HG03196 (cell line): Measurements from ENCODE around the gene PCDHGB2.
A peak's percentile ranks its signal among the peaks of the same experiment; 100 is the strongest.
"Not testable (repeated sequence)": the region's sequence is repeated elsewhere in the genome, so short reads cannot be mapped to it uniquely, and the experiment has no call there.

Experiments used
- ATAC-seq: cut with Tn5 transposase; IDR thresholded peaks from one replicate; pipeline ENCODE4 v1.9.1; 2021; ENCODE audit not compliant: unreplicated experiment

Gene PCDHGB2

GRCh38 chr5:141359790-141360426 is at the start of gene PCDHGB2:
PCDHGB2 (plus strand) TSS chr5:141359994; CDS start chr5:141360136, 142 bp downstream.
- ATAC-seq = peak; percentile 63

GRCh38 chr5:141313711-141314110 is 46.1 kb upstream of the PCDHGB2 start:
- no peak for ATAC-seq

- not testable (repeated sequence) for ATAC-seq
These were observed 42.8 kb upstream of the PCDHGB2 start for GRCh38 chr5:141316963-141317362.

GRCh38 chr5:141319202-141319601 is 40.6 kb upstream of the PCDHGB2 start:
- ATAC-seq = no peak

GRCh38 chr5:141319699-141320098 is 40.1 kb upstream of the PCDHGB2 start:
- ATAC-seq = no peak

- peak; percentile 96 for ATAC-seq
These were observed 39.3 kb upstream of the PCDHGB2 start, which contains the start of gene TAF7 for GRCh38 chr5:141320225-141321169. TAF7 (minus strand) TSS chr5:141320784; CDS start chr5:141320044, 740 bp downstream.

- no peak for ATAC-seq
These were observed 37.5 kb upstream of the PCDHGB2 start for GRCh38 chr5:141322261-141322660.

- ATAC-seq = no peak
These were observed 33.5 kb upstream of the PCDHGB2 start for GRCh38 chr5:141326088-141326854.

- ATAC-seq = no peak
These were observed 31.6 kb upstream of the PCDHGB2 start for GRCh38 chr5:141328231-141328630.

GRCh38 chr5:141330299-141331080 is 29.3 kb upstream of the PCDHGB2 start, which contains the start of gene PCDHGA1:
PCDHGA1 (plus strand) TSS chr5:141330514.
- ATAC-seq = no peak

GRCh38 chr5:141332571-141332970 is 27.2 kb upstream of the PCDHGB2 start:
- ATAC-seq = not testable (repeated sequence)

- no peak for ATAC-seq
These were observed 21.1 kb upstream of the PCDHGB2 start, which contains the start of gene PCDHGA2 for GRCh38 chr5:141338538-141339306. PCDHGA2 (plus strand) TSS chr5:141338760.

- ATAC-seq = not testable (repeated sequence)
These were observed 18.9 kb upstream of the PCDHGB2 start for GRCh38 chr5:141340781-141341354.

GRCh38 chr5:141342773-141343172 is 17.0 kb upstream of the PCDHGB2 start:
- no peak for ATAC-seq

GRCh38 chr5:141343242-141343952 is 16.4 kb upstream of the PCDHGB2 start, which contains the start of gene PCDHGA3:
PCDHGA3 (plus strand) TSS chr5:141343829; CDS start chr5:141344034, 205 bp downstream.
- ATAC-seq = no peak

- ATAC-seq = no peak
These were observed 15.8 kb upstream of the PCDHGB2 start for GRCh38 chr5:141343953-141344463.

GRCh38 chr5:141345327-141345726 is 14.5 kb upstream of the PCDHGB2 start:
- ATAC-seq = no peak

- not testable (repeated sequence) for ATAC-seq
These were observed 13.8 kb upstream of the PCDHGB2 start for GRCh38 chr5:141346017-141346416.
